K562 (cell line): ENCODE data around the gene USP16. TPM values are rescaled to one million over a fixed set of nuclear protein-coding genes. Genes with fewer than 3 reads are reported as not detected.

Experiments used
- ADNP ChIP-seq: fragments of 200-800 bp; sonication (Bioruptor generic); IDR thresholded peaks from 2 replicates; pipeline ENCODE4 v1.6.1; 2016; ENCODE audit warnings: missing genetic modification characterization, missing compliant biosample characterization
- BACH1 ChIP-seq: fragments of 200-800 bp; sonication (Bioruptor generic); IDR thresholded peaks from 2 replicates; pipeline ENCODE4 v1.6.1; 2016; ENCODE audit warnings: missing genetic modification characterization, missing compliant biosample characterization
- BCOR ChIP-seq: fragments of 450-650 bp; IDR thresholded peaks from 2 replicates; pipeline ENCODE4 v1.6.1; 2016
- CBX1 ChIP-seq: sonication (generic); IDR thresholded peaks from 2 replicates; pipeline ENCODE4 v1.6.1; 2016; ENCODE audit warnings: antibody characterized with exemption, low read depth, mild to moderate bottlenecking
- ELF4 ChIP-seq: fragments of 450-650 bp; formaldehyde crosslinking; IDR thresholded peaks from 2 replicates; pipeline ENCODE4 v1.4.0; 2022; ENCODE audit warnings: missing genetic modification characterization
- GABPA ChIP-seq: fragments of 200-800 bp; sonication (Bioruptor generic); conservative IDR thresholded peaks from 2 replicates; pipeline ENCODE4 v1.6.1; 2016; ENCODE audit warnings: low read depth, missing genetic modification characterization, missing compliant biosample characterization
- NFXL1 ChIP-seq: fragments of 450-650 bp; formaldehyde crosslinking; IDR thresholded peaks from 2 replicates; pipeline ENCODE4 v1.4.0; 2021; ENCODE audit warnings: mild to moderate bottlenecking
- PHB ChIP-seq: fragments of 250-450 bp; sonication (Bioruptor Pico); IDR thresholded peaks from 2 replicates; pipeline ENCODE4 v1.5.0; 2021
- RBBP5 ChIP-seq: fragments of 200-600 bp; sonication (generic); IDR thresholded peaks from 2 replicates; pipeline ENCODE4 v1.6.1; 2012; ENCODE audit warnings: borderline replicate concordance, mild to moderate bottlenecking, low read length, control low read depth, inconsistent platforms; ENCODE audit not compliant: insufficient read depth, poor library complexity, severe bottlenecking
- RBM34 ChIP-seq: fragments of 200-400 bp; formaldehyde crosslinking; IDR thresholded peaks from 2 replicates; pipeline ENCODE4 v1.6.1; 2018; ENCODE audit warnings: low read length, borderline replicate concordance; ENCODE audit not compliant: insufficient read depth
- SMAD4 ChIP-seq: fragments of 250-450 bp; sonication (Bioruptor Pico); conservative IDR thresholded peaks from 2 replicates; pipeline ENCODE4 v1.8.0; 2021; ENCODE audit warnings: inconsistent platforms, mild to moderate bottlenecking, moderate library complexity
- SNIP1 ChIP-seq: fragments of 450-650 bp; IDR thresholded peaks from 2 replicates; pipeline ENCODE4 v1.7.1; 2017; ENCODE audit warnings: low read depth, mild to moderate bottlenecking
- SP2 ChIP-seq: IDR thresholded peaks from 2 replicates; pipeline ENCODE4 v1.6.1; 2011; ENCODE audit warnings: mild to moderate bottlenecking, low read depth, low read length, moderate library complexity; ENCODE audit not compliant: poor library complexity, severe bottlenecking; ENCODE audit errors: extremely low read depth
- TAF9B ChIP-seq: fragments of 450-650 bp; IDR thresholded peaks from 2 replicates; pipeline ENCODE4 v1.6.1; 2018; ENCODE audit warnings: mild to moderate bottlenecking; ENCODE audit not compliant: partially characterized antibody
- TCF3 ChIP-seq: sonication (generic); formaldehyde crosslinking; IDR thresholded peaks from 2 replicates; pipeline ENCODE4 v1.4.0; 2020; ENCODE audit warnings: mild to moderate bottlenecking, missing genetic modification reagents
- TFE3 ChIP-seq: fragments of 450-650 bp; formaldehyde crosslinking; IDR thresholded peaks from 2 replicates; pipeline ENCODE4 v1.4.0; 2020; ENCODE audit warnings: mild to moderate bottlenecking, mixed read lengths
- U2AF1 ChIP-seq: fragments of 200-400 bp; formaldehyde crosslinking; optimal IDR thresholded peaks from 2 replicates; pipeline ENCODE3; 2017; ENCODE audit warnings: mild to moderate bottlenecking, low read depth, low read length, moderate library complexity
- VEZF1 ChIP-seq: fragments of 200-800 bp; sonication (Bioruptor generic); IDR thresholded peaks from 2 replicates; pipeline ENCODE4 v1.6.1; 2017; ENCODE audit warnings: missing genetic modification characterization, missing compliant biosample characterization
- ZBTB7A ChIP-seq: IDR thresholded peaks from 2 replicates; pipeline ENCODE4 v1.6.1; 2011; ENCODE audit warnings: low read depth, mild to moderate bottlenecking, low read length, moderate library complexity, borderline replicate concordance; ENCODE audit not compliant: control insufficient read depth
- ZNF274 ChIP-seq: IDR thresholded peaks from 2 replicates; pipeline ENCODE4 v1.6.1; 2011; ENCODE audit warnings: low read depth, mild to moderate bottlenecking, low read length, moderate library complexity, borderline replicate concordance
- ZNF589 ChIP-seq: fragments of 200-800 bp; sonication (Bioruptor generic); IDR thresholded peaks from 2 replicates; pipeline ENCODE4 v1.6.1; 2016; ENCODE audit warnings: low read depth, missing genetic modification characterization, missing compliant biosample characterization
- polyA plus RNA-seq, 8 experiments: library from polyadenylated mRNA; depleted of rRNA in 4 of 8; stranded (reverse) in 5 of 8; unstranded in 3 of 8; fragments of >200 nt; fragmentation: Nextera tagmentation in 2 of 8; fragmentation: Illumina TruSeq in 1 of 8; extraction: Ambion mirVana in 2 of 8; extraction: Trizol in 1 of 8; gene quantifications; 2 replicates each; pipeline versions ENCODE4 v1.2.1 to v1.2.3, GENCODE V29; 2011 to 2014; ENCODE audit warnings: inconsistent platforms in 1 of 8, missing spikeins in 1 of 8
- total RNA-seq, 7 experiments: library from RNA; depleted of rRNA in 6 of 7; stranded (reverse); fragments of >200 nt in 6 of 7; fragmentation: Illumina TruSeq in 2 of 7; extraction: Trizol in 2 of 7; gene quantifications; 2 replicates each; pipeline versions ENCODE4 v1.2.1 to v1.2.3, GENCODE V29; 2011 to 2021; ENCODE audit warnings: low replicate concordance in 1 of 7

The USP16 gene
- total and polyA plus RNA-seq, 9 of the 15 experiments (the other 6 are each of a cell fraction or from before 2014, with no cell fraction given) = 38.4 to 90.9 (median 62.8) TPM

- TF ChIP-seq SNIP1 = no peak
- TF ChIP-seq ZNF274 = no peak
- TF ChIP-seq RBM34 = no peak
- peak; percentile 80; the same call in 1 of the 2 replicates for TF ChIP-seq CBX1
- peak; percentile 99 for TF ChIP-seq RBBP5
- peak; percentile 90 for TF ChIP-seq VEZF1 (CRISPR knock-in tag)
- 0 out of 2 replicates have a peak, but pooled peaks have one; percentile 6 for TF ChIP-seq BCOR
- no peak for TF ChIP-seq U2AF1
- no peak; the same call in none of the 2 replicates for TF ChIP-seq TCF3 (CRISPR knock-in tag)
- TF ChIP-seq TFE3 (CRISPR knock-in tag) = no peak
- TF ChIP-seq NFXL1 (CRISPR knock-in tag) = no peak
- no peak for TF ChIP-seq ADNP (tag)
- peak; percentile 16 for TF ChIP-seq SP2
- TF ChIP-seq TAF9B = peak; percentile 84
- no peak for TF ChIP-seq SMAD4
- TF ChIP-seq PHB = no peak; the same call in 1 of the 2 replicates
- 0 out of 2 replicates have a peak, but pooled peaks have one; percentile 7 for TF ChIP-seq ZNF589
- peak; percentile 66; the same call in 1 of the 2 replicates for TF ChIP-seq ELF4 (CRISPR knock-in tag)
- peak; percentile 72 for TF ChIP-seq GABPA
- peak; percentile 73; the same call in 1 of the 2 replicates for TF ChIP-seq ZBTB7A
- no peak for TF ChIP-seq BACH1 (tag)
Observed at GRCh38 chr21:29073222-29074006, 48.9 kb downstream of the USP16 start, which contains the start of gene CCT8 (continued).
